Neural progenitor cell (in vitro differentiated cells): ENCODE data around the gene LGALS12. TPM values are rescaled to one million over a fixed set of nuclear protein-coding genes. Genes with fewer than 3 reads are reported as not detected.
"Not testable (repeated sequence)": the region's sequence is repeated elsewhere in the genome, so short reads cannot be mapped to it uniquely, and the experiment has no call there.

Experiments
- DNase-seq: peaks from one replicate; pipeline ENCODE4 v3.0.0-alpha.2; 2016; ENCODE audit warnings: low spot score
- H2AFZ ChIP-seq: fragments of 200-600 bp; sonication (generic); replicated peaks from 2 replicates; pipeline ENCODE4 v1.6.1; 2016; ENCODE audit warnings: antibody characterized with exemption
- H3F3A ChIP-seq: fragments of 200-600 bp; sonication (generic); 2 replicates; pipeline ENCODE4 v1.6.1; 2016; ENCODE audit warnings: antibody characterized with exemption, low read depth
- H3K27ac ChIP-seq: fragments of 200-600 bp; sonication (generic); 2 replicates; pipeline ENCODE4 v1.5.1; 2016; ENCODE audit warnings: mild to moderate bottlenecking
- H3K27me3 ChIP-seq: fragments of 200-600 bp; sonication (generic); 2 replicates; pipeline ENCODE4 v1.6.1; 2016; ENCODE audit warnings: mild to moderate bottlenecking, moderate library complexity
- H3K36me3 ChIP-seq: fragments of 200-600 bp; sonication (generic); 2 replicates; pipeline ENCODE4 v1.5.1; 2016
- H3K4me1 ChIP-seq: fragments of 200-600 bp; sonication (generic); 2 replicates; pipeline ENCODE4 v1.6.1; 2016; ENCODE audit warnings: mixed run types
- H3K4me2 ChIP-seq: fragments of 200-600 bp; sonication (generic); 2 replicates; pipeline ENCODE4 v1.6.1; 2016
- H3K4me3 ChIP-seq: fragments of 200-600 bp; sonication (generic); 2 replicates; pipeline ENCODE4 v1.5.1; 2016
- H3K79me2 ChIP-seq: fragments of 200-600 bp; sonication (generic); 2 replicates; pipeline ENCODE4 v1.6.1; 2016; ENCODE audit warnings: low read depth
- H3K9ac ChIP-seq: fragments of 200-600 bp; sonication (generic); 2 replicates; pipeline ENCODE4 v1.6.1; 2016
- H3K9me3 ChIP-seq: fragments of 200-600 bp; sonication (generic); 2 replicates; pipeline ENCODE4 v1.5.1; 2016; ENCODE audit warnings: low read depth
- H4K20me1 ChIP-seq: fragments of 200-600 bp; sonication (generic); 2 replicates; pipeline ENCODE4 v1.6.1; 2016; ENCODE audit warnings: low read depth
- H3K27ac Mint-ChIP-seq: 3 replicates; pipeline ENCODE4 v1.8.0; 2021; ENCODE audit warnings: mixed read lengths
- H3K27me3 Mint-ChIP-seq: 2 replicates; pipeline ENCODE4 v1.8.0; 2022; ENCODE audit warnings: low read depth, mild to moderate bottlenecking, inconsistent platforms, moderate library complexity, mixed read lengths; ENCODE audit not compliant: insufficient read depth
- H3K36me3 Mint-ChIP-seq: 3 replicates; pipeline ENCODE4 v1.8.0; 2021; ENCODE audit warnings: mixed read lengths
- H3K4me1 Mint-ChIP-seq: 3 replicates; pipeline ENCODE4 v1.8.0; 2021; ENCODE audit warnings: mixed read lengths
- H3K4me3 Mint-ChIP-seq: 3 replicates; pipeline ENCODE4 v1.8.0; 2021; ENCODE audit warnings: mild to moderate bottlenecking, moderate library complexity, mixed read lengths
- H3K9me3 Mint-ChIP-seq: 3 replicates; pipeline ENCODE4 v1.8.0; 2020; ENCODE audit warnings: mixed read lengths
- EZH2 ChIP-seq: fragments of 200-600 bp; sonication (generic); IDR thresholded peaks from 2 replicates; pipeline ENCODE4 v1.6.1; 2017; ENCODE audit warnings: antibody characterized with exemption, mild to moderate bottlenecking, moderate library complexity
- EZH2phosphoT487 ChIP-seq: fragments of 200-600 bp; sonication (generic); IDR thresholded peaks from 2 replicates; pipeline ENCODE4 v1.6.1; 2017; ENCODE audit warnings: antibody characterized with exemption
- total RNA-seq: library from RNA; depleted of rRNA; stranded (reverse); fragments of >200 nt; gene quantifications from 2 replicates; pipeline ENCODE4 v1.2.3, GENCODE V29; 2015; ENCODE audit warnings: low replicate concordance
- TF ChIP-seq, protein P1 (sequence below): fragments of 200-600 bp; sonication (generic); IDR thresholded peaks from 2 replicates; pipeline ENCODE4 v1.5.1; 2017; ENCODE audit warnings: antibody characterized with exemption, mild to moderate bottlenecking

The LGALS12 gene
- total RNA-seq, 1 donor from 2014 or later, result not detected

DNA sequence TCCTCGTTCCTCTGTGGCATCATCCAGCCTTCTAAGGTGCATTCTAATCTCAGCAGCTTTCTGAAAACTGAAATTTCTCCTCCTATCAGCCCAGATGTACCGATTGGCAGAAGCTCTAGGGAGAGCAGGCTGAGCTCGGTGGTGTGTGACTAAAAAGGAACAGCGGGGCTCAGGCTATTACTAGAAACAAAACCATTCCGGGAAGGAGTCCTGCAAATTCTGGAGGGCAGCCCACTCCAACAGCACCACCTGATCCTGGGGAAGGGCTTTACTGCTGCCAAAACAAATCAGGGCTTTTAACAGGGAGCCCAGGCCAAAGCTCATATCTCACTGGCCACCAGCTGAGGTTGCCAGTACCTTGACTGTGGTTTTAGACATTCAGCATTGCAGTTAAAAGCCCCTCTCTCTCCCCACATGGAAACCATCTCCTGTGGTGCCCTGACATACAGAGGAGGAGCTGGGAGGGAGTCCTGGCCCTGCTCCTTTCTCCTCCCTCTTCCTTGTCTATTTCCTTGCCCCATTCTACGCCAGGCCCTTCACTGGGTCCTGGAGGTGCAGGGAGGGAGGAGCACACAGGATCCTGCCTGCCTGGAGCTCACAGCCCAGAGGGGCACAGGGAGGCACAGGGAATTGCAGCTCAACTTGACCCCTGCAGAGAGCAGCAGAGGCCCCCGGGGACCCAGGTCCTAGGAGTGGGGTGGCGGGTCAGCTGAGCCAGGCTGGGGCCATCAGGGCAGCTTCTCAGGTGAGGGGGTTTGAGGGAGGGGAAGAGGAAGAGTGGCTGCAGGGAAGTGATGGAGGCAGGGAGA lies 31.6 kb downstream of the LGALS12 start:
- Histone ChIP-seq H3K27ac (no peak overlapping the region), H3K4me2 (no peak overlapping the region), H3K4me3 (no peak overlapping the region)

DNA sequence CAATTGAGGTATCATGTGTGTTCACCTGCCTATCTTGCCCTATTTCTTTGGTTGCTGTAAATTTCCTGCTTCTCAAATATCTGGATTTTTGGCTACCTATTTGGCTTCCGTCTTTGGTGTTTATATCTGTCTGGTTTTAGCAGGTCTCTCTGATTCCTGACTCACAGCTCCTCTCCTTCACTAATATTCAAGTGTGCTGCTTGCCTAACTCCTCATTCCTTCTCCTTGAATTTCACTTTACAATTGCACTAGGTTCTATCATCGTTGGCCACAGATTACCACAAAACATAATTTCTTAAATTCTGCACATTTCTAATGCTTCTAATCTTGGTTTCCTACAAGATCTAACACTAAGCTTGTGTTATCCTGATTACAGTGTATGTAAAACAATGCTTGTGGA lies 36.6 kb downstream of the LGALS12 start:
- not testable (repeated sequence) for H3K4me3 Mint-ChIP-seq, H3K27me3 ChIP-seq, DNase-seq, H3K9ac ChIP-seq, H3K4me1 ChIP-seq, H3K9me3 ChIP-seq, H2AFZ ChIP-seq, H3K36me3 ChIP-seq, H3K9me3 Mint-ChIP-seq, H3K27me3 Mint-ChIP-seq, H3K27ac ChIP-seq, H4K20me1 ChIP-seq, H3K27ac Mint-ChIP-seq, H3K36me3 Mint-ChIP-seq, H3K79me2 ChIP-seq, H3K4me1 Mint-ChIP-seq, H3K4me2 ChIP-seq, H3F3A ChIP-seq, H3K4me3 ChIP-seq

More for the DNA sequence above, 31.6 kb downstream of the LGALS12 start:
- Mint-ChIP-seq H3K4me1 (peaks cover 22% of the 10 kb centered on the region), H3K27ac (peak overlapping the region; percentile 88), H3K4me3 (no peak overlapping the region), H3K27me3 (peaks cover 2% of the 10 kb centered on the region), H3K9me3 (no peaks in the 10 kb centered on the region), H3K36me3 (no peaks in the 10 kb centered on the region)
- H3K4me1 ChIP-seq, result peaks cover 24% of the 10 kb centered on the region
- H3K36me3 ChIP-seq, result no peaks in the 10 kb centered on the region
- H3K9ac ChIP-seq, result no peak overlapping the region
- TF ChIP-seq EZH2phosphoT487 (no peak), EZH2 (no peak)
- TF ChIP-seq, protein P1, sequence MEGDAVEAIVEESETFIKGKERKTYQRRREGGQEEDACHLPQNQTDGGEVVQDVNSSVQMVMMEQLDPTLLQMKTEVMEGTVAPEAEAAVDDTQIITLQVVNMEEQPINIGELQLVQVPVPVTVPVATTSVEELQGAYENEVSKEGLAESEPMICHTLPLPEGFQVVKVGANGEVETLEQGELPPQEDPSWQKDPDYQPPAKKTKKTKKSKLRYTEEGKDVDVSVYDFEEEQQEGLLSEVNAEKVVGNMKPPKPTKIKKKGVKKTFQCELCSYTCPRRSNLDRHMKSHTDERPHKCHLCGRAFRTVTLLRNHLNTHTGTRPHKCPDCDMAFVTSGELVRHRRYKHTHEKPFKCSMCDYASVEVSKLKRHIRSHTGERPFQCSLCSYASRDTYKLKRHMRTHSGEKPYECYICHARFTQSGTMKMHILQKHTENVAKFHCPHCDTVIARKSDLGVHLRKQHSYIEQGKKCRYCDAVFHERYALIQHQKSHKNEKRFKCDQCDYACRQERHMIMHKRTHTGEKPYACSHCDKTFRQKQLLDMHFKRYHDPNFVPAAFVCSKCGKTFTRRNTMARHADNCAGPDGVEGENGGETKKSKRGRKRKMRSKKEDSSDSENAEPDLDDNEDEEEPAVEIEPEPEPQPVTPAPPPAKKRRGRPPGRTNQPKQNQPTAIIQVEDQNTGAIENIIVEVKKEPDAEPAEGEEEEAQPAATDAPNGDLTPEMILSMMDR, result no peak
- no peaks in the 10 kb centered on the region for H4K20me1 ChIP-seq
- H3F3A ChIP-seq, result peaks cover 14% of the 10 kb centered on the region
- no peaks in the 10 kb centered on the region for H3K9me3 ChIP-seq
- no peaks in the 10 kb centered on the region for H3K79me2 ChIP-seq
- H2AFZ ChIP-seq, result peak overlapping the region; percentile 57
- DNase-seq, result no peak
- H3K27me3 ChIP-seq, result no peaks in the 10 kb centered on the region

DNA sequence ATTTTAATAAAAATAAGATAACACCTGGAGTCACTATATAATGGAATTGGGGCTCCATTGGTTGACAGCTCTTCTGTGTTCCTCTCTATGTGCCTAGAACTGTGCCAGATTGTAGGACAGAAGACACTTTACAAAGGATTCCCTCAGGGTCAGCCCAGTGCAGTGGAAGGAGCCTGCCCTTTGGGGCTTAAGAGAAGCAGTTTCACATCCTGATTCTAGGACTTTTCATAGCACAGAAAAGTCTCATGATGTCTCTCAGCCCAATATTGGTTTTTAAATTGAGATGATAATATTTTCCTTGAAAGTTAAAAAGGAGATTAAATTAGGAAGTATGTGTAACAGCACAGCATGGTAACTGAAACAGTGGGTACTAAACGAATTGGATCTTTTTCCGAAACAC lies 37.8 kb downstream of the LGALS12 start:
- H3K4me3 Mint-ChIP-seq, result no peak overlapping the region
- no peak overlapping the region for H3K9ac ChIP-seq
- no peaks in the 10 kb centered on the region for H3K4me1 Mint-ChIP-seq
- H3F3A ChIP-seq, result no peaks in the 10 kb centered on the region
- DNase-seq, result no peak
- H3K79me2 ChIP-seq, result no peaks in the 10 kb centered on the region
- TF ChIP-seq EZH2phosphoT487 (no peak), EZH2 (no peak)
- TF ChIP-seq, protein P1, result no peak
- no peaks in the 10 kb centered on the region for H3K36me3 ChIP-seq
- H3K9me3 ChIP-seq, result no peaks in the 10 kb centered on the region
- no peak overlapping the region for H3K4me2 ChIP-seq
- H3K9me3 Mint-ChIP-seq, result no peaks in the 10 kb centered on the region
- H4K20me1 ChIP-seq, result no peaks in the 10 kb centered on the region
- H3K27ac ChIP-seq, result no peak overlapping the region
- no peaks in the 10 kb centered on the region for H3K36me3 Mint-ChIP-seq
- no peak overlapping the region for H3K27ac Mint-ChIP-seq
- no peaks in the 10 kb centered on the region for H3K27me3 ChIP-seq
- no peak overlapping the region for H3K4me3 ChIP-seq
- no peaks in the 10 kb centered on the region for H3K4me1 ChIP-seq
- no peak overlapping the region for H2AFZ ChIP-seq
- peaks cover 3% of the 10 kb centered on the region for H3K27me3 Mint-ChIP-seq

DNA sequence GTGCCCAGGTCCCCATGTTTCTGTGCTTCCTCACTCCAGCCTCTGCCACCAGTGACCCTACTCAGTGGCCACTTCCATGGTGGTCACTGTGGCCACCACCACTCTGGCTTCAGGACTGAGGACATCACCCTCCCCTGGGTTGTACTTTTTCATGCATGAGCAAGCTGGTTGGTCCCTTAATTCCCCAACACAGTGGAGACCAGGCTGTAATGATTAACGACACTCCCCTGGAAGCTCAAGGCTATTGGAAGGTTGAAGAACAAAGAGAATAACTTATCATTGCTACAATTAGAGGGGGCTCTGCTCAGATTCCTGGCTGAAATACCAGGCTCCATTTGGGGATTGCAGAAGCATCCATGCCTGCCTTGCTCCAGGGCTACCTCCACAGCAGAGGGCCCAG lies 41.2 kb downstream of the LGALS12 start:
- H3K9me3 ChIP-seq, result no peaks in the 10 kb centered on the region
- H3K4me2 ChIP-seq, result no peak overlapping the region
- H3F3A ChIP-seq, result no peaks in the 10 kb centered on the region
- H3K27me3 ChIP-seq, result no peaks in the 10 kb centered on the region
- peaks cover 2% of the 10 kb centered on the region for H3K27me3 Mint-ChIP-seq
- no peaks in the 10 kb centered on the region for H3K36me3 Mint-ChIP-seq
- no peak for DNase-seq
- H3K4me3 Mint-ChIP-seq, result no peak overlapping the region
- H3K4me1 Mint-ChIP-seq, result peaks cover 5% of the 10 kb centered on the region
- no peak overlapping the region for H3K27ac ChIP-seq
- H3K4me3 ChIP-seq, result no peak overlapping the region
- H3K4me1 ChIP-seq, result no peaks in the 10 kb centered on the region
- no peak overlapping the region for H2AFZ ChIP-seq
- H3K27ac Mint-ChIP-seq, result no peak overlapping the region
- no peaks in the 10 kb centered on the region for H3K36me3 ChIP-seq
- H3K9ac ChIP-seq, result no peak overlapping the region
- H3K9me3 Mint-ChIP-seq, result no peaks in the 10 kb centered on the region
- no peak for TF ChIP-seq EZH2
- no peak for TF ChIP-seq EZH2phosphoT487
- TF ChIP-seq, protein P1, result no peak
- no peaks in the 10 kb centered on the region for H3K79me2 ChIP-seq
- no peaks in the 10 kb centered on the region for H4K20me1 ChIP-seq
